Trophoblast cell (in vitro differentiated cells and primary cell): ENCODE results near the gene LPAR5.

Experiments
- DNase-seq, 2 donors: peaks; one replicate each; pipeline ENCODE4 v3.0.0-alpha.2; 2016
- H2AFZ ChIP-seq: 2 replicates; pipeline ENCODE4 v1.6.1; 2013; ENCODE audit warnings: low read length, moderate library complexity, mild to moderate bottlenecking; ENCODE audit not compliant: insufficient read depth, poor library complexity
- H2AK5ac ChIP-seq: 2 replicates; pipeline ENCODE4 v1.6.1; 2013; ENCODE audit warnings: mild to moderate bottlenecking, low read length
- H2BK120ac ChIP-seq: 2 replicates; pipeline ENCODE4 v1.6.1; 2013; ENCODE audit warnings: low read length, mild to moderate bottlenecking, moderate library complexity; ENCODE audit not compliant: insufficient read depth, poor library complexity
- H2BK12ac ChIP-seq: 2 replicates; pipeline ENCODE4 v1.6.1; 2013; ENCODE audit warnings: mild to moderate bottlenecking, low read length, moderate library complexity
- H2BK5ac ChIP-seq: 2 replicates; pipeline ENCODE4 v1.6.1; 2013; ENCODE audit warnings: low read length, low read depth, moderate library complexity, mild to moderate bottlenecking; ENCODE audit not compliant: poor library complexity
- H3K14ac ChIP-seq: 2 replicates; pipeline ENCODE4 v1.6.1; 2013; ENCODE audit warnings: mild to moderate bottlenecking, low read length
- H3K18ac ChIP-seq: 2 replicates; pipeline ENCODE4 v1.6.1; 2013; ENCODE audit warnings: mild to moderate bottlenecking, low read length
- H3K23ac ChIP-seq: 2 replicates; pipeline ENCODE4 v1.6.1; 2013; ENCODE audit warnings: low read length
- H3K27ac ChIP-seq: 2 replicates; pipeline ENCODE4 v1.5.1; 2013; ENCODE audit warnings: low read depth, mild to moderate bottlenecking, inconsistent platforms, low read length, moderate library complexity
- H3K27me3 ChIP-seq: 2 replicates; pipeline ENCODE4 v1.6.1; 2013; ENCODE audit warnings: inconsistent platforms, mild to moderate bottlenecking, low read length, moderate library complexity; ENCODE audit not compliant: insufficient read depth
- H3K36me3 ChIP-seq, 2 experiments: 1 replicate in 1 of 2; 2 replicates in 1 of 2; pipeline ENCODE4 v1.6.1; 2013; ENCODE audit warnings: low read length in 2 of 2, mild to moderate bottlenecking in 2 of 2, moderate library complexity in 1 of 2; ENCODE audit not compliant: insufficient read depth in 2 of 2, control insufficient read depth in 1 of 2
- H3K4ac ChIP-seq: 2 replicates; pipeline ENCODE4 v1.6.1; 2013; ENCODE audit warnings: low read depth, mild to moderate bottlenecking, low read length, moderate library complexity
- H3K4me1 ChIP-seq, 2 experiments: 1 replicate in 1 of 2; 2 replicates in 1 of 2; pipeline ENCODE4 v1.6.1; 2013; ENCODE audit warnings: low read length in 2 of 2, mild to moderate bottlenecking in 2 of 2, moderate library complexity in 1 of 2; ENCODE audit not compliant: insufficient read depth in 2 of 2, control insufficient read depth in 1 of 2
- H3K4me2 ChIP-seq: 2 replicates; pipeline ENCODE4 v1.6.1; 2013; ENCODE audit warnings: inconsistent platforms, mild to moderate bottlenecking, low read length, moderate library complexity
- H3K4me3 ChIP-seq: 2 replicates; pipeline ENCODE4 v1.5.1; 2013; ENCODE audit warnings: mild to moderate bottlenecking, low read depth, low read length, inconsistent platforms
- H3K79me1 ChIP-seq: one replicate; pipeline ENCODE4 v1.6.1; 2013; ENCODE audit warnings: low read length
- H3K79me2 ChIP-seq: 2 replicates; pipeline ENCODE4 v1.6.1; 2013; ENCODE audit warnings: low read length, mild to moderate bottlenecking; ENCODE audit not compliant: control insufficient read depth, insufficient read depth, poor library complexity
- H3K9ac ChIP-seq: 2 replicates; pipeline ENCODE4 v1.6.1; 2013; ENCODE audit warnings: mild to moderate bottlenecking, low read length
- H3K9me3 ChIP-seq: 2 replicates; pipeline ENCODE4 v1.6.1; 2013; ENCODE audit warnings: low read depth, mild to moderate bottlenecking, control low read depth, inconsistent platforms, low read length; ENCODE audit not compliant: insufficient read depth
- H4K12ac ChIP-seq: 2 replicates; pipeline ENCODE4 v1.6.1; 2013; ENCODE audit warnings: low read depth, mild to moderate bottlenecking, low read length, moderate library complexity
- H4K8ac ChIP-seq: 2 replicates; pipeline ENCODE4 v1.6.1; 2013; ENCODE audit warnings: low read depth, mild to moderate bottlenecking, low read length, moderate library complexity
- H4K91ac ChIP-seq: one replicate; pipeline ENCODE4 v1.6.1; 2013; ENCODE audit warnings: low read depth, mild to moderate bottlenecking, low read length, moderate library complexity
- WGBS: extraction: QIAGEN DNeasy Blood & Tissue Kit; methylation state at CpG from one replicate; pipeline ENCODE4 v1.1.7; 2013; ENCODE audit warnings: missing lambda C conversion rate; ENCODE audit not compliant: insufficient read length, insufficient coverage; ENCODE audit errors: extremely low coverage; 5-methylcytosine and 5-hydroxymethylcytosine counted together

Gene LPAR5

GRCh38 chr12:6620885-6621274 is 14.9 kb downstream of the LPAR5 start:
- H2AK5ac ChIP-seq: no peak overlapping the region
- peaks cover 3 to 7% of the 10 kb centered on the region in 2 experiments for H3K4me1 ChIP-seq
- H4K12ac ChIP-seq: peak overlapping the region; percentile 10
- no peak overlapping the region for H2BK12ac ChIP-seq
- no peaks in the 10 kb centered on the region for H3K79me2 ChIP-seq
- no peak overlapping the region for H3K14ac ChIP-seq
- WGBS: no CpG with 5 or more reads among the region's 29 CpGs
- H2BK5ac ChIP-seq: no peak overlapping the region
- no peak overlapping the region for H4K91ac ChIP-seq
- peaks cover 3% of the 10 kb centered on the region for H3K79me1 ChIP-seq
- H3K23ac ChIP-seq: no peak overlapping the region
- H3K4me2 ChIP-seq: no peak overlapping the region
- H3K27ac ChIP-seq: no peak overlapping the region
- no peak overlapping the region for H2BK120ac ChIP-seq
- DNase-seq: no peak
- H3K4me3 ChIP-seq: no peak overlapping the region
- no peak overlapping the region for H3K9ac ChIP-seq
- H3K9me3 ChIP-seq: peaks cover 2% of the 10 kb centered on the region
- H3K4ac ChIP-seq: no peak overlapping the region
- no peaks in the 10 kb centered on the region for H3K36me3 ChIP-seq
- H4K8ac ChIP-seq: peak overlapping the region; percentile 25
- H3K18ac ChIP-seq: no peak overlapping the region
- H3K27me3 ChIP-seq: peaks cover 3% of the 10 kb centered on the region
- H2AFZ ChIP-seq: no peak overlapping the region

DNA sequence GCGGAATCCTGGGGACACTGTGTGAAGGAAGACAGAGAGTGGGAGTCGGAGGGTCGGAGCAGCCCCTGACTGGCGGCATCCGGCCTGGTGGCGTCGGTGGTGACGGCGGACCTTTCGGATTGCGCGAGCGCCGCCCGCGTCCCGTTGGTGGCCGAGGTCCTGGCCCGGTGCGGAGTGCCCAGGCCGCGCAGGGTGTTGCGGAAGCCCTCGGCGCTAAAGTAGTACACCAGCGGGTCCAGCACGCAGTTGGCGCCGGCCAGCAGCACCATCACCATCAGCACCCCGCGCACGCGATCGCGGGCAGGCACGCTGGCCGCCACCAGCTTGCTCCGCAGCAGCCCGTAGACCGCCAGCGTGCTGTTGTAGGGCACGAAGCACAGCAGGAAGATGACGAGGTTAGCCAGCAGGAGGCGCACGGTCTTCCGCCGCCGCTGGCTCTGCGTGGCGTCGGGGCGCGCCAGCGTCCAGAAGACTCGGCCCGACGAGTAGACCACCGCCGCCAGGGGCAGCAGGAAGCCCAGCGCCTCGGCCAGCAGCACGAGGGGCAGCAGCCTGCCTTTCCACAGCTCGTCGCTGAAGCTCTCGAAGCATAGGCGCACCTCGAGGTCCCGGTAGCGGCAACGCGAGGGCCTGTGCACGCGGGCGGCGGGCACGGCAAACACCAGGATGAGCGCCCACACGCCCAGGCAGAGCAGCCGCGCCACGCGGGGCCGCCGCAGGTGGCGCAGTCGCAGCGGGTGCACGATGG is 15.4 kb downstream of the LPAR5 start:
- peak overlapping the region; percentile 53 for H3K4me2 ChIP-seq
- no peaks in the 10 kb centered on the region for H3K79me2 ChIP-seq
- peak overlapping the region; percentile 10 for H4K12ac ChIP-seq
- no CpG with 5 or more reads among the region's 88 CpGs for WGBS
- no peak overlapping the region for H3K27ac ChIP-seq
- no peak overlapping the region for H3K18ac ChIP-seq
- H3K4ac ChIP-seq: no peak overlapping the region
- H4K91ac ChIP-seq: peak overlapping the region; percentile 10
- H3K79me1 ChIP-seq: peaks cover 3% of the 10 kb centered on the region
- H3K23ac ChIP-seq: no peak overlapping the region
- H2BK5ac ChIP-seq: no peak overlapping the region
- H3K9ac ChIP-seq: no peak overlapping the region
- no peak overlapping the region for H3K4me3 ChIP-seq
- no peak overlapping the region for H3K14ac ChIP-seq
- H2AK5ac ChIP-seq: no peak overlapping the region
- peak in 1 of 2 donors; percentile 54 for DNase-seq
- peaks cover 3 to 7% of the 10 kb centered on the region in 2 experiments for H3K4me1 ChIP-seq
- H3K9me3 ChIP-seq: peaks cover 2% of the 10 kb centered on the region
- no peaks in the 10 kb centered on the region for H3K36me3 ChIP-seq
- no peak overlapping the region for H2BK120ac ChIP-seq
- H2BK12ac ChIP-seq: no peak overlapping the region
- H3K27me3 ChIP-seq: peaks cover 3% of the 10 kb centered on the region
- H2AFZ ChIP-seq: peak overlapping the region; percentile 56
- peak overlapping the region; percentile 55 for H4K8ac ChIP-seq

DNA sequence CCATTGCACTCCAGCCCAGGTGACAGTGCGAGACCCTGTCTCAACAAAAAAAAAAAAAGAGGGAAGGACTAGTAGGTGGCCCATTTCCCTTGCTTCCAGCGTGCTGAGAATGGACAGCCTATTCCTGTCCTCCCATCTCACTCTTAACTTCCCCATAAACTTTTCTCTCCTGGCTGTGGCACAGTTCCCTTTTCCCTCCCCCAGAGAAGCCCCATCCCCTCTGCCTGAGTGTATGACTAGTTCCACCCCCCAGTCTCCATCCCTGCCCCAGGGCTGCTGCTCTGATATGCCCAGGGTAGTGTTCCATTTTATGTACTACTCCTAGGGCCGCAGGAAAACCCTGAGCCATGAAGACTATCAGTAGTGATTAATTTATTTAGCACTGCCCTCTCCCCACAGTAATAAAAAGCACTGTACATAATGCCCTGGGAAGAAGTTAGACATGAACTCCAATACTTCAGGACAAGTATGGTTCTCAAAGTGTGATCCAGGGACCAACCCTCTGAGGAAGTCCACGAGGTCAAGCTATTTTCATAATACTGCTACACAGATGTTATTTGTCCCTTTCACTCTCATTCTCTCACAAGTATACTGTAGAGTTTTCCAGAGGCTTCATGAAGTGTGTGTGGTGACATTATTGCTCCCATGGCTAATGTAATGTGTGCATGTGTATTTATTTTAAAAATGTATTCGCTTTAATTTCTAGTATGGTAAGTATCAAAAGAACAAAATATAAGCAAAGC is 17.1 kb downstream of the LPAR5 start:
- Histone ChIP-seq H3K27me3 (peaks cover 3% of the 10 kb centered on the region), H3K9ac (no peak overlapping the region), H2AK5ac (no peak overlapping the region), H3K4me2 (no peak overlapping the region), H4K12ac (no peak overlapping the region), H3K79me2 (no peaks in the 10 kb centered on the region), H4K8ac (no peak overlapping the region), H3K4me1 (peaks cover 9 to 12% of the 10 kb centered on the region in 2 experiments), H3K9me3 (peaks cover 2% of the 10 kb centered on the region), H3K14ac (no peak overlapping the region), H2BK5ac (no peak overlapping the region), H4K91ac (no peak overlapping the region), H3K79me1 (peaks cover 8% of the 10 kb centered on the region), H2BK12ac (no peak overlapping the region), H3K4me3 (no peak overlapping the region), H3K36me3 (no peaks in the 10 kb centered on the region), H3K4ac (no peak overlapping the region), H2AFZ (no peak overlapping the region), H3K18ac (no peak overlapping the region), H3K23ac (no peak overlapping the region), H3K27ac (no peak overlapping the region), H2BK120ac (no peak overlapping the region)
- WGBS: no CpG with 5 or more reads among the region's 5 CpGs
- no peak for DNase-seq

- H3K27ac ChIP-seq: no peak overlapping the region
- H3K4me2 ChIP-seq: no peak overlapping the region
- H3K9me3 ChIP-seq: peaks cover 2% of the 10 kb centered on the region
- no peak for DNase-seq
- H3K4me3 ChIP-seq: no peak overlapping the region
- no peak overlapping the region for H3K4ac ChIP-seq
- no peak overlapping the region for H2BK5ac ChIP-seq
- peaks cover 3% of the 10 kb centered on the region for H3K27me3 ChIP-seq
- H3K14ac ChIP-seq: no peak overlapping the region
- no peak overlapping the region for H2AK5ac ChIP-seq
- H3K9ac ChIP-seq: no peak overlapping the region
- no peak overlapping the region for H2BK12ac ChIP-seq
- no peak overlapping the region for H4K91ac ChIP-seq
- H2BK120ac ChIP-seq: no peak overlapping the region
- H3K18ac ChIP-seq: no peak overlapping the region
- no CpG with 5 or more reads among the region's 3 CpGs for WGBS
- no peak overlapping the region for H3K23ac ChIP-seq
- H4K12ac ChIP-seq: no peak overlapping the region
- H3K79me1 ChIP-seq: peaks cover 19% of the 10 kb centered on the region
- H4K8ac ChIP-seq: no peak overlapping the region
- H2AFZ ChIP-seq: no peak overlapping the region
- H3K4me1 ChIP-seq: peaks cover 21 to 27% of the 10 kb centered on the region in 2 experiments
- no peaks in the 10 kb centered on the region for H3K36me3 ChIP-seq
- peaks cover 5% of the 10 kb centered on the region for H3K79me2 ChIP-seq
Measured at GRCh38 chr12:6615802-6616201, 20.0 kb downstream of the LPAR5 start.
